KG1 (cell line): ENCODE measurements around the gene ENTHD1.

Source experiments
- DNase-seq: peaks from one replicate; lab custom pipeline; 2025; lab: John Stamatoyannopoulos, UW

ENTHD1 gene

GRCh38 chr22:39713799-39714290 lies 179.7 kb downstream of the ENTHD1 start:
- no peak for DNase-seq

- DNase-seq: no peak
Measured at GRCh38 chr22:39712751-39713525, 180.6 kb downstream of the ENTHD1 start.

- DNase-seq: no peak
Measured at GRCh38 chr22:39712081-39712480, 181.5 kb downstream of the ENTHD1 start.

- no peak for DNase-seq
Measured at GRCh38 chr22:39710380-39711150, 183.0 kb downstream of the ENTHD1 start.

- no peak for DNase-seq
Measured at GRCh38 chr22:39707816-39708215, 185.7 kb downstream of the ENTHD1 start.

- DNase-seq: no peak
Measured at GRCh38 chr22:39707351-39707750, 186.2 kb downstream of the ENTHD1 start.

- no peak for DNase-seq
Measured at GRCh38 chr22:39706376-39707140, 187.0 kb downstream of the ENTHD1 start.

GRCh38 chr22:39705386-39705785 lies 188.2 kb downstream of the ENTHD1 start:
- DNase-seq: no peak

- no peak for DNase-seq
Measured at GRCh38 chr22:39703928-39704639, 189.5 kb downstream of the ENTHD1 start.

- DNase-seq: no peak
Measured at GRCh38 chr22:39703091-39703490, 190.5 kb downstream of the ENTHD1 start.

- no peak for DNase-seq
Measured at GRCh38 chr22:39700565-39700964, 193.0 kb downstream of the ENTHD1 start.

- DNase-seq: no peak
Measured at GRCh38 chr22:39699631-39700360, 193.8 kb downstream of the ENTHD1 start.

GRCh38 chr22:39697790-39698430 lies 195.7 kb downstream of the ENTHD1 start:
- no peak for DNase-seq

- no peak for DNase-seq
Measured at GRCh38 chr22:39693943-39694500, 199.5 kb downstream of the ENTHD1 start.
